CD4-positive, alpha-beta T cell (primary cell): ENCODE measurements around the gene TMEM170A. TPM values are rescaled to one million over a fixed set of nuclear protein-coding genes. Genes with fewer than 3 reads are reported as not detected.

Experiments used
- ATAC-seq: fragments of 200-7000 bp; cut with Tn5 transposase; one replicate; pipeline ENCODE4 v1.10.0; 2022; ENCODE audit warnings: mild to moderate bottlenecking; ENCODE audit not compliant: poor library complexity
- CTCF ChIA-PET: fragments of 350-600 bp; sonication (Branson Sonifier 250); formaldehyde crosslinking; loops from one replicate; lab custom pipeline; 2021; ENCODE audit warnings: antibody characterized with exemption, inconsistent platforms; lab: Charles Lee
- POLR2A ChIA-PET: fragments of 350-600 bp; sonication (Branson Sonifier 250); formaldehyde crosslinking; loops from one replicate; lab custom pipeline; 2021; ENCODE audit warnings: antibody characterized with exemption, inconsistent platforms; lab: Charles Lee
- DNase-seq, 14 experiments: peaks; one replicate each; pipeline ENCODE4 v3.0.0-alpha.2; 2013 to 2020; ENCODE audit warnings: mixed read lengths in 2 of 14
- H3K27ac ChIP-seq, 2 donors: one replicate each; pipeline versions ENCODE4 v1.5.1 to v1.7.0; 2013; ENCODE audit warnings: low read length in 2 of 2, low read depth in 1 of 2, mild to moderate bottlenecking in 1 of 2
- H3K27me3 ChIP-seq, 2 experiments: 1 replicate in 1 of 2; 2 replicates in 1 of 2; pipeline versions ENCODE4 v1.6.1 to v1.7.0; 2013; ENCODE audit warnings: low read length in 2 of 2, control low read depth in 1 of 2, mild to moderate bottlenecking in 1 of 2, moderate library complexity in 1 of 2; ENCODE audit not compliant: insufficient read depth in 2 of 2, control insufficient read depth in 1 of 2
- H3K36me3 ChIP-seq: one replicate; pipeline ENCODE4 v1.6.1; 2013; ENCODE audit warnings: low read length, control low read depth; ENCODE audit not compliant: insufficient read depth
- H3K4me1 ChIP-seq: one replicate; pipeline ENCODE4 v1.6.1; 2013; ENCODE audit warnings: low read length, control low read depth; ENCODE audit not compliant: insufficient read depth
- H3K4me3 ChIP-seq: one replicate; pipeline ENCODE4 v1.5.1; 2013; ENCODE audit warnings: mild to moderate bottlenecking, low read length, moderate library complexity
- H3K9me3 ChIP-seq, 2 experiments: 1 replicate in 1 of 2; 2 replicates in 1 of 2; pipeline versions ENCODE4 v1.6.1 to v1.7.0; 2013; ENCODE audit warnings: low read length in 2 of 2, mild to moderate bottlenecking in 2 of 2, control low read depth in 1 of 2, moderate library complexity in 1 of 2; ENCODE audit not compliant: control insufficient read depth in 1 of 2, insufficient read depth in 1 of 2
- H3K27ac Mint-ChIP-seq: one replicate; pipeline ENCODE4 v1.8.0; 2020; ENCODE audit warnings: mixed read lengths
- H3K27me3 Mint-ChIP-seq: one replicate; pipeline ENCODE4 v1.8.0; 2021; ENCODE audit warnings: mixed read lengths
- H3K36me3 Mint-ChIP-seq: one replicate; pipeline ENCODE4 v1.8.0; 2021; ENCODE audit warnings: low read depth, mixed read lengths
- H3K4me1 Mint-ChIP-seq: one replicate; pipeline ENCODE4 v1.8.0; 2021; ENCODE audit warnings: low read depth, mixed read lengths
- H3K4me3 Mint-ChIP-seq: one replicate; pipeline ENCODE4 v1.8.0; 2020; ENCODE audit warnings: mild to moderate bottlenecking, mixed read lengths
- H3K9me3 Mint-ChIP-seq: one replicate; pipeline ENCODE4 v1.8.0; 2020; ENCODE audit warnings: mixed read lengths
- intact Hi-C, 2 experiments: fragments of 100-400 bp; cut with DNase I in 1 of 2; cut with micrococcal nuclease in 1 of 2; formaldehyde crosslinking; loops; one replicate each; pipeline versions ENCODE4 v1.15.1 to v1.9.0; 2023 to 2025; cut with DNase I, micrococcal nuclease
- total RNA-seq, 174 experiments: library from RNA in 2 of 174; stranded (reverse) in 2 of 174; gene quantifications; one replicate each; pipeline ENCODE4 v1.2.3 and lab custom pipeline; 2021 to 2026
- TF ChIP-seq, protein P1 (sequence below): fragments of 200-600 bp; IDR thresholded peaks from one replicate; pipeline ENCODE4 v1.8.0; 2022; ENCODE audit warnings: antibody characterized with exemption, mild to moderate bottlenecking

TMEM170A gene
- total RNA-seq, 2 experiments from 2014 or later, result 34.3 to 37.8 TPM

DNA sequence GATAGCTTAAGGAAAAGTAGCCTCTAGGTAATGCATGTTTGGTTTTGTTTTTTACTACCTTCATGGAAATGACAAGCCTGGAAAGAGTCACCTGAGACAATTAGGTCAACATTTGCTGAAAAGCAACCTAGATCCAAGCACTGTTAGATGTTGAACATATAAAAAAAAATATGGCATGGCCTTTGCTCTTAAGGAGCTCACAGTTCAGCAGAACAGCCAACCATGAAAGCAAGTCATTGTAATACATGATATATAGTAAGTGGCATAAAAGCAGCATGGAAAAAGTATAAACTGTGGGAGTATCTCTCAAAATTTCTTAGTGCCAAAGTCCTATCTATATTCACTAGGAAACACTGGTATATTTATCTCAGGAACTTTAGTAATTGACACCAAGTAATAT lies 62.8 kb downstream of the TMEM170A start:
- no peaks in the 10 kb centered on the region for H3K9me3 ChIP-seq
- Mint-ChIP-seq H3K9me3 (no peaks in the 10 kb centered on the region), H3K4me3 (no peak overlapping the region), H3K4me1 (peaks cover 4% of the 10 kb centered on the region), H3K27ac (no peak overlapping the region), H3K36me3 (peaks cover 20% of the 10 kb centered on the region), H3K27me3 (no peaks in the 10 kb centered on the region)
- intact Hi-C loops, result loop anchor here (2.0 to 5.0 kb wide), 2 partner anchors 169 to 203 kb away; no protein-coding TSS in a partner anchor
- ATAC-seq (no peak), DNase-seq (no peak)
- H3K27me3 ChIP-seq, result no peaks in the 10 kb centered on the region
- ChIA-PET CTCF (interaction anchor here (0.6 to 4.1 kb wide), 4 partner anchors 22 to 202 kb away, joined by 3 to 14 read pairs (median 4); no protein-coding TSS in a partner anchor), POLR2A (interaction anchor here (0.6 kb wide), 1 partner anchor 19 kb away, joined by 4 read pairs; no protein-coding TSS in a partner anchor)
- TF ChIP-seq, protein P1, sequence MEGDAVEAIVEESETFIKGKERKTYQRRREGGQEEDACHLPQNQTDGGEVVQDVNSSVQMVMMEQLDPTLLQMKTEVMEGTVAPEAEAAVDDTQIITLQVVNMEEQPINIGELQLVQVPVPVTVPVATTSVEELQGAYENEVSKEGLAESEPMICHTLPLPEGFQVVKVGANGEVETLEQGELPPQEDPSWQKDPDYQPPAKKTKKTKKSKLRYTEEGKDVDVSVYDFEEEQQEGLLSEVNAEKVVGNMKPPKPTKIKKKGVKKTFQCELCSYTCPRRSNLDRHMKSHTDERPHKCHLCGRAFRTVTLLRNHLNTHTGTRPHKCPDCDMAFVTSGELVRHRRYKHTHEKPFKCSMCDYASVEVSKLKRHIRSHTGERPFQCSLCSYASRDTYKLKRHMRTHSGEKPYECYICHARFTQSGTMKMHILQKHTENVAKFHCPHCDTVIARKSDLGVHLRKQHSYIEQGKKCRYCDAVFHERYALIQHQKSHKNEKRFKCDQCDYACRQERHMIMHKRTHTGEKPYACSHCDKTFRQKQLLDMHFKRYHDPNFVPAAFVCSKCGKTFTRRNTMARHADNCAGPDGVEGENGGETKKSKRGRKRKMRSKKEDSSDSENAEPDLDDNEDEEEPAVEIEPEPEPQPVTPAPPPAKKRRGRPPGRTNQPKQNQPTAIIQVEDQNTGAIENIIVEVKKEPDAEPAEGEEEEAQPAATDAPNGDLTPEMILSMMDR, result no peak
- H3K36me3 ChIP-seq, result peaks cover 12% of the 10 kb centered on the region
- no peaks in the 10 kb centered on the region for H3K4me1 ChIP-seq
- no peak overlapping the region for H3K27ac ChIP-seq
- H3K4me3 ChIP-seq, result no peak overlapping the region

- intact Hi-C loops, result no loop called here
- no peak overlapping the region for H3K4me3 Mint-ChIP-seq
Observed at GRCh38 chr16:75398333-75398732, 66.2 kb downstream of the TMEM170A start.

DNA sequence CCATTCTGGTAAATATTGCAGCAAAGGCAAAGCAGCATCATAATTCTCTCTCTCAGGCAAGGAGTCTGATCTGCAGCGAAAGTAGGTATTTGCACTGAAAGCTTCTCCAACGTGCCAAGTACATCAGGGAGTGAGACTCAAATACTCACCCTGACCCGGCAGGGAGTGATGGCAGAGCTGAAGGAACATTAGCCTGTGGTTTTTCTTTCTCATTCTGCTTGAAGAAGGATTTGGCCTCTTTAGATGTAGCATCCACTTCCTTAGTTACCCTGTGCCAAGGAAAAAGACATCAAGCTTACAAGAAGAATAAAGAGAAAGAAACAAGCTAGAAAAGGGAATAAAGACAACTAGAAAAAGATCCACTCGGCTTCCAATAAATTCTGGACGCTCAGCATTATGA lies 69.5 kb downstream of the TMEM170A start:
- H3K4me3 Mint-ChIP-seq, result no peak overlapping the region
- no peaks in the 10 kb centered on the region for H3K27me3 Mint-ChIP-seq
- DNase-seq (no peak), ATAC-seq (no peak)
- TF ChIP-seq, protein P1, result no peak
- intact Hi-C loops, result no loop called here
- H3K36me3 Mint-ChIP-seq, result peaks cover 56% of the 10 kb centered on the region
- no peak overlapping the region for H3K4me3 ChIP-seq
- no peak overlapping the region for H3K27ac ChIP-seq
- H3K9me3 ChIP-seq, result no peaks in the 10 kb centered on the region
- no peaks in the 10 kb centered on the region for H3K4me1 ChIP-seq
- no peaks in the 10 kb centered on the region for H3K9me3 Mint-ChIP-seq
- H3K27me3 ChIP-seq, result no peaks in the 10 kb centered on the region
- POLR2A ChIA-PET, result no interaction called here
- no peaks in the 10 kb centered on the region for H3K4me1 Mint-ChIP-seq
- H3K36me3 ChIP-seq, result peaks cover 42% of the 10 kb centered on the region
- no peak overlapping the region for H3K27ac Mint-ChIP-seq
- CTCF ChIA-PET, result no interaction called here

More at GRCh38 chr16:75398333-75398732, 66.2 kb downstream of the TMEM170A start:
- ChIA-PET POLR2A (no interaction called here), CTCF (no interaction called here)
- no peaks in the 10 kb centered on the region for H3K9me3 Mint-ChIP-seq
- H3K27me3 Mint-ChIP-seq, result no peaks in the 10 kb centered on the region
- no peak overlapping the region for H3K4me3 ChIP-seq
- no peaks in the 10 kb centered on the region for H3K9me3 ChIP-seq
- TF ChIP-seq, protein P1, result no peak
- peaks cover 20% of the 10 kb centered on the region for H3K36me3 ChIP-seq
- H3K36me3 Mint-ChIP-seq, result peaks cover 36% of the 10 kb centered on the region
- H3K4me1 ChIP-seq, result no peaks in the 10 kb centered on the region
- peaks cover 4% of the 10 kb centered on the region for H3K4me1 Mint-ChIP-seq
- H3K27ac Mint-ChIP-seq, result no peak overlapping the region
- no peaks in the 10 kb centered on the region for H3K27me3 ChIP-seq
- DNase-seq (no peak), ATAC-seq (no peak)
- no peak overlapping the region for H3K27ac ChIP-seq

Other genes with a start within 250 kb of the TMEM170A start
- gene CTRB1, start 245.7 kb downstream of the TMEM170A start, total RNA-seq, result not detected
- under 1 TPM; 0.08 to 0.17 TPM for gene BCAR1, start 213.1 kb downstream of the TMEM170A start, total RNA-seq
- 10 to 100 TPM; 23.0 to 25.5 TPM for gene CFDP1, start 31.2 kb downstream of the TMEM170A start, total RNA-seq
- not detected for gene CHST6, start 30.8 kb upstream of the TMEM170A start, total RNA-seq
- gene CHST5, start 71.4 kb upstream of the TMEM170A start, total RNA-seq, result not detected
- gene TMEM231, start 91.6 kb upstream of the TMEM170A start, total RNA-seq, result 1 to 10 TPM; 2.5 TPM
- 10 to 100 TPM; 44.6 to 48.3 TPM for gene GABARAPL2, start 101.7 kb upstream of the TMEM170A start, total RNA-seq
- 10 to 100 TPM; 46.7 to 47.6 TPM for gene ADAT1, start 158.6 kb upstream of the TMEM170A start, total RNA-seq
- gene KARS1, start 183.0 kb upstream of the TMEM170A start, total RNA-seq, result 100 to 1,000 TPM; 151 to 153 TPM
- 100 to 1,000 TPM; 122 to 124 TPM for gene TERF2IP, start 183.1 kb upstream of the TMEM170A start, total RNA-seq
- gene CPHXL2, start 212.3 kb upstream of the TMEM170A start, total RNA-seq, result not detected
- not detected for gene DUXB, start 236.8 kb upstream of the TMEM170A start, total RNA-seq